Erythroblast (primary cell): ENCODE data around the gene HPS1.

Source experiments
- DNase-seq, 2 experiments: peaks; one replicate each; lab custom pipeline; 2025; lab: John Stamatoyannopoulos, UW
- GATA1 ChIP-seq: IDR thresholded peaks from 2 replicates; pipeline ENCODE4 v1.6.1; 2011; ENCODE audit warnings: low read depth, mild to moderate bottlenecking, control low read depth, low read length, moderate library complexity
- POLR2A ChIP-seq: IDR thresholded peaks from 2 replicates; pipeline ENCODE4 v1.6.1; 2011; ENCODE audit warnings: mild to moderate bottlenecking, low read length

Gene HPS1

GRCh38 chr10:98456686-98457482 is 10.1 kb upstream of the HPS1 start:
- DNase-seq = peak; percentile 29 to 40
- TF ChIP-seq POLR2A = no peak

GRCh38 chr10:98456043-98456570 is 9.4 kb upstream of the HPS1 start:
- no peak for DNase-seq
- no peak for TF ChIP-seq POLR2A
- TF ChIP-seq GATA1 = no peak

GRCh38 chr10:98453729-98454128 is 7.0 kb upstream of the HPS1 start:
- DNase-seq = no peak

GRCh38 chr10:98450618-98451017 is 3.9 kb upstream of the HPS1 start:
- TF ChIP-seq POLR2A = no peak
- TF ChIP-seq GATA1 = no peak
- DNase-seq = no peak

More at GRCh38 chr10:98453729-98454128, 7.0 kb upstream of the HPS1 start:
- no peak for TF ChIP-seq GATA1
- no peak for TF ChIP-seq POLR2A

- TF ChIP-seq GATA1 (no peak), POLR2A (no peak)
- DNase-seq = no peak
Measured at GRCh38 chr10:98449287-98449686, 2.6 kb upstream of the HPS1 start.

- TF ChIP-seq GATA1 = no peak
- no peak for TF ChIP-seq POLR2A
- DNase-seq = peak; percentile 80 to 87
Measured at GRCh38 chr10:98446151-98446660, 529 bp downstream of the HPS1 start.

- DNase-seq = no peak
- TF ChIP-seq GATA1 (no peak), POLR2A (no peak)
Measured at GRCh38 chr10:98445200-98445812, 1.4 kb downstream of the HPS1 start.

- peak; percentile 35 to 47 for DNase-seq
- no peak for TF ChIP-seq GATA1
- no peak for TF ChIP-seq POLR2A
Measured at GRCh38 chr10:98444314-98445006, 2.3 kb downstream of the HPS1 start.

- TF ChIP-seq GATA1 = no peak
- TF ChIP-seq POLR2A = no peak
- no peak for DNase-seq
Measured at GRCh38 chr10:98438715-98439114, 8.0 kb downstream of the HPS1 start.

GRCh38 chr10:98436704-98437103 is 10.0 kb downstream of the HPS1 start:
- TF ChIP-seq GATA1 (no peak), POLR2A (no peak)
- DNase-seq = no peak

GRCh38 chr10:98435178-98435577 is 11.6 kb downstream of the HPS1 start:
- TF ChIP-seq POLR2A = no peak
- TF ChIP-seq GATA1 = no peak

GRCh38 chr10:98433881-98434732 is 12.6 kb downstream of the HPS1 start:
- TF ChIP-seq POLR2A (no peak), GATA1 (no peak)
- DNase-seq = no peak

More at GRCh38 chr10:98435178-98435577, 11.6 kb downstream of the HPS1 start:
- DNase-seq = no peak

- DNase-seq = no peak
- TF ChIP-seq GATA1 = no peak
- no peak for TF ChIP-seq POLR2A
Measured at GRCh38 chr10:98433371-98433770, 13.4 kb downstream of the HPS1 start.
